Kidney epithelial cell (primary cell): ENCODE results near the gene FAM237B. TPM values are rescaled to one million over a fixed set of nuclear protein-coding genes. Genes with fewer than 3 reads are reported as not detected.

ENCODE experiments used
- DNase-seq: peaks from one replicate; pipeline ENCODE4 v3.0.0-alpha.2; 2010; ENCODE audit warnings: low read depth
- H3K27me3 ChIP-seq: 2 replicates; pipeline ENCODE4 v1.6.0; 2011; ENCODE audit warnings: low read length; ENCODE audit not compliant: control insufficient read depth, insufficient read depth
- H3K36me3 ChIP-seq: 2 replicates; pipeline ENCODE4 v1.5.1; 2011; ENCODE audit warnings: low read length; ENCODE audit not compliant: control insufficient read depth, insufficient read depth
- H3K4me3 ChIP-seq: 2 replicates; pipeline ENCODE4 v1.5.1; 2011; ENCODE audit warnings: low read depth, mild to moderate bottlenecking, control low read depth, low read length
- total RNA-seq: library from RNA; depleted of rRNA; stranded (reverse); fragments of >200 nt; gene quantifications from 2 replicates; pipeline ENCODE4 v1.2.3, GENCODE V29; 2015
- TF ChIP-seq, protein P1 (sequence below): IDR thresholded peaks from 2 replicates; pipeline ENCODE4 v1.5.1; 2011; ENCODE audit warnings: mild to moderate bottlenecking, moderate library complexity, low read length, control low read depth, inconsistent platforms; ENCODE audit not compliant: insufficient read depth, poor library complexity, severe bottlenecking

The FAM237B gene
- total RNA-seq, 1 donor from 2014 or later: not detected

- Histone ChIP-seq H3K36me3 (no peaks in the 10 kb centered on the region), H3K4me3 (no peak overlapping the region), H3K27me3 (no peaks in the 10 kb centered on the region)
- no peak for DNase-seq
- TF ChIP-seq, protein P1, sequence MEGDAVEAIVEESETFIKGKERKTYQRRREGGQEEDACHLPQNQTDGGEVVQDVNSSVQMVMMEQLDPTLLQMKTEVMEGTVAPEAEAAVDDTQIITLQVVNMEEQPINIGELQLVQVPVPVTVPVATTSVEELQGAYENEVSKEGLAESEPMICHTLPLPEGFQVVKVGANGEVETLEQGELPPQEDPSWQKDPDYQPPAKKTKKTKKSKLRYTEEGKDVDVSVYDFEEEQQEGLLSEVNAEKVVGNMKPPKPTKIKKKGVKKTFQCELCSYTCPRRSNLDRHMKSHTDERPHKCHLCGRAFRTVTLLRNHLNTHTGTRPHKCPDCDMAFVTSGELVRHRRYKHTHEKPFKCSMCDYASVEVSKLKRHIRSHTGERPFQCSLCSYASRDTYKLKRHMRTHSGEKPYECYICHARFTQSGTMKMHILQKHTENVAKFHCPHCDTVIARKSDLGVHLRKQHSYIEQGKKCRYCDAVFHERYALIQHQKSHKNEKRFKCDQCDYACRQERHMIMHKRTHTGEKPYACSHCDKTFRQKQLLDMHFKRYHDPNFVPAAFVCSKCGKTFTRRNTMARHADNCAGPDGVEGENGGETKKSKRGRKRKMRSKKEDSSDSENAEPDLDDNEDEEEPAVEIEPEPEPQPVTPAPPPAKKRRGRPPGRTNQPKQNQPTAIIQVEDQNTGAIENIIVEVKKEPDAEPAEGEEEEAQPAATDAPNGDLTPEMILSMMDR: no peak
Measured at GRCh38 chr7:90269163-90269562, 51.9 kb downstream of the FAM237B start.

DNA sequence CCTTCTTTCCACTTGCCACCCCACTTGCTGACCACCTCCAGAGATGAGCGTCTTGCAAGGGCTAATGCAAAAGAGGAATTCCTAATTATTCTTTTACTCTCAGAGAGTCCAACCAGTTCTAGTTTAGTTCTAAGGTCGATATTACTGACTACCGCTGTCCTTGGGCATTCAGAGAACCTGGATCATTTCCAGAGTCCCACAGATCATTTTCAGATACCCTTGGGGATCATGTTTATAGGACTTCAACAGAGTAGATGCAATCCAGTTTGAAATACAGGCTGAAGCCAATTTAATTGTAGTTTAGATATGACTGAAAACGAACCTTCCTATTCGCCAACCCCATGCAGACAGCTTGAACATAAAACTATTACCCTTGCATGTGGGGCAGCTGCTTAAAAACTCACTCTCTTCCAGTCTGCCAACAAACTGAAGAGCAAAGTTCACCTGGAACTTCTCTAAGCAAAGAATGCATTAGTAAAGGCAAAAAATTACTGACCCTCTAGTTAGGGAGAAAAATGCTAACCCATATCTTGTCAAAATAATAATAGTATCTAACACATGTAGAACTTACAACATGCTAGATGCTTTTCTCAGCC, 53.7 kb downstream of the FAM237B start:
- Histone ChIP-seq H3K36me3 (no peaks in the 10 kb centered on the region), H3K27me3 (no peaks in the 10 kb centered on the region), H3K4me3 (no peak overlapping the region)
- DNase-seq: no peak
- TF ChIP-seq, protein P1: no peak

DNA sequence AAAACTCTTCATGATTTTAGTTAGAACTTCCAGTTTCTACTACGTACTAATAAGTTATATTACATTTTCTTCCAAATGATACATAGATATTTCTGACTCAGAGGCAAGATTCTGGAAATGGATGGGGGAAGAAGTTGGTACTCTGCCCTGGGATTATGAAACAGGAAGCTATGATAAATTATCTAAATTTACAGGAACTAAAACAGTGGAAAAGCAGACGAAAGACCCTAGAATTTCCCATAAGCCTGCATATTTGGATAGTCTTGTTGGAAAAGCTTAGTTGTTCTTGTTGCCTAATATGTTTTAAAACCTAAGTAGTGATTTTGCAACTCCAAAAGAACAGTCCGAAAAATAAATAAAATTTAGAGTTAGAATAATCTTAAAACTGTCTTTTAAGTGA, 54.3 kb downstream of the FAM237B start:
- TF ChIP-seq, protein P1: no peak
- DNase-seq: no peak
- Histone ChIP-seq H3K4me3 (no peak overlapping the region), H3K36me3 (no peaks in the 10 kb centered on the region), H3K27me3 (no peaks in the 10 kb centered on the region)

Other genes starting within 250 kb of the FAM237B start
- 5.7 and 6.9 TPM in 2 replicates for gene STEAP1, start 166.8 kb downstream of the FAM237B start, total RNA-seq
- gene STEAP2, start 109.6 kb downstream of the FAM237B start, total RNA-seq: 5.2 and 16.4 TPM in 2 replicates
- gene CFAP69, start 76.1 kb downstream of the FAM237B start, total RNA-seq: 1.9 and 3.6 TPM in 2 replicates
- 11.9 and 16.0 TPM in 2 replicates for gene GTPBP10, start 25.4 kb upstream of the FAM237B start, total RNA-seq
- gene CLDN12, start 82.2 kb upstream of the FAM237B start, total RNA-seq: 62.7 and 63.3 TPM in 2 replicates
- not detected in 2 replicates for gene PTTG1IP2, start 148.3 kb upstream of the FAM237B start, total RNA-seq